Measurements from ENCODE around the gene OTUD5. TPM values are rescaled to one million over a fixed set of nuclear protein-coding genes. Genes with fewer than 3 reads are reported as not detected.

OTUD5 gene
- total RNA-seq, 4 donors from 2014 or later = 39.9 to 53.9 (median 48.5) TPM

GRCh38 chrX:48956728-48957414 is 536 bp downstream of the OTUD5 start:
- Histone ChIP-seq H3K27ac (replicated peaks in 1 of 4) (peak overlapping the region; percentile 86 to 92 (median 90)), H3K9me3 (no peaks in the 10 kb centered on the region), H3K4me1 (peaks cover 20 to 56% (median 52%) of the 10 kb centered on the region in 4 donors), H3K4me3 (peak overlapping the region; percentile 63 to 79 (median 72)), H3K36me3 (peaks cover 0 to 20% (median 6%) of the 10 kb centered on the region in 4 donors), H3K27me3 (no peaks in the 10 kb centered on the region)
- 26% methylated on average over 30 of the region's 61 CpGs for WGBS
- intact Hi-C loops (cut with DNase I) = loop anchor here (10.0 kb wide), 1 partner anchor 1302 kb away; the partner anchor contains the start of genes ELK1 and UXT
- DNase-seq (ENCODE audit: extremely low spot score) = no peak
- TF ChIP-seq POLR2A (IDR thresholded peaks at IDR 0.05; ENCODE audit: low read depth) (no peak), CTCF (IDR thresholded peaks at IDR 0.05) (no peak), EP300 (IDR thresholded peaks at IDR 0.05) (no peak), POLR2AphosphoS5 (IDR thresholded peaks at IDR 0.05) (no peak)

GRCh38 chrX:48948589-48948988 is 8.8 kb downstream of the OTUD5 start:
- TF ChIP-seq POLR2A (IDR thresholded peaks at IDR 0.05; ENCODE audit: low read depth) (no peak), EP300 (IDR thresholded peaks at IDR 0.05) (no peak)
- intact Hi-C loops (cut with DNase I) = no loop called here
- no peak overlapping the region for H3K27ac ChIP-seq (replicated peaks in 1 of 4)
- 63% methylated on average over 1 of the region's 1 CpG for WGBS
- no peak for DNase-seq (ENCODE audit: extremely low spot score)
- H3K36me3 ChIP-seq = peaks cover 0 to 6% (median 3%) of the 10 kb centered on the region in 4 donors
- peaks cover 9 to 26% (median 19%) of the 10 kb centered on the region in 4 donors for H3K4me1 ChIP-seq
- no peaks in the 10 kb centered on the region for H3K27me3 ChIP-seq
- H3K4me3 ChIP-seq = no peak overlapping the region
- no peaks in the 10 kb centered on the region for H3K9me3 ChIP-seq

GRCh38 chrX:48945517-48946348 is 11.7 kb downstream of the OTUD5 start:
- intact Hi-C loops (cut with DNase I) = no loop called here
- Histone ChIP-seq H3K4me1 (peaks cover 0 to 13% (median 7%) of the 10 kb centered on the region in 4 donors), H3K27ac (replicated peaks in 1 of 4) (no peak overlapping the region), H3K4me3 (no peak overlapping the region), H3K9me3 (no peaks in the 10 kb centered on the region), H3K27me3 (no peaks in the 10 kb centered on the region), H3K36me3 (peaks cover 0 to 19% (median 8%) of the 10 kb centered on the region in 4 donors)
- TF ChIP-seq CTCF (IDR thresholded peaks at IDR 0.05) (peak; percentile 54 to 66 (median 60)), POLR2AphosphoS5 (IDR thresholded peaks at IDR 0.05) (no peak), EP300 (IDR thresholded peaks at IDR 0.05) (no peak), POLR2A (IDR thresholded peaks at IDR 0.05; ENCODE audit: low read depth) (no peak)
- whole genome bisulfite sequencing = 48% methylated on average over 8 of the region's 8 CpGs
- DNase-seq (ENCODE audit: extremely low spot score) = no peak

GRCh38 chrX:48942895-48943294 is 14.5 kb downstream of the OTUD5 start:
- Histone ChIP-seq H3K27ac (replicated peaks in 1 of 4) (no peak overlapping the region), H3K27me3 (no peaks in the 10 kb centered on the region), H3K4me3 (no peak overlapping the region), H3K36me3 (peaks cover 0 to 19% (median 11%) of the 10 kb centered on the region in 4 donors), H3K9me3 (no peaks in the 10 kb centered on the region), H3K4me1 (peaks cover under 1 to 17% (median 14%) of the 10 kb centered on the region in 4 donors)
- intact Hi-C loops (cut with DNase I) = no loop called here
- TF ChIP-seq CTCF (IDR thresholded peaks at IDR 0.05) (no peak), EP300 (IDR thresholded peaks at IDR 0.05) (no peak), POLR2A (IDR thresholded peaks at IDR 0.05; ENCODE audit: low read depth) (no peak)
- 71% methylated on average over 2 of the region's 2 CpGs for WGBS
- DNase-seq (ENCODE audit: extremely low spot score) = no peak

- H3K36me3 ChIP-seq = peaks cover 0 to 23% (median 11%) of the 10 kb centered on the region in 4 donors
- 76% methylated on average over 2 of the region's 2 CpGs for WGBS
- H3K9me3 ChIP-seq = no peaks in the 10 kb centered on the region
- no peak overlapping the region for H3K27ac ChIP-seq (replicated peaks in 1 of 4)
- intact Hi-C loops (cut with DNase I) = no loop called here
- TF ChIP-seq POLR2A (IDR thresholded peaks at IDR 0.05; ENCODE audit: low read depth) (no peak), POLR2AphosphoS5 (IDR thresholded peaks at IDR 0.05) (no peak), CTCF (IDR thresholded peaks at IDR 0.05) (no peak), EP300 (IDR thresholded peaks at IDR 0.05) (no peak)
- H3K4me3 ChIP-seq = no peak overlapping the region
- H3K27me3 ChIP-seq = no peaks in the 10 kb centered on the region
- DNase-seq (ENCODE audit: extremely low spot score) = no peak
- peaks cover 11 to 25% (median 17%) of the 10 kb centered on the region in 4 donors for H3K4me1 ChIP-seq
Observed at GRCh38 chrX:48940404-48940955, 16.9 kb downstream of the OTUD5 start.

All from esophagus muscularis mucosa (tissue), 4 donors.